PC-3 (cell line): ENCODE results near the gene KCNJ11.

Source experiments
- EZH2 ChIP-seq: fragments of 300-600 bp; sonication (generic); IDR thresholded peaks from one replicate; pipeline ENCODE4 v1.6.1; 2017; ENCODE audit warnings: antibody characterized with exemption, mild to moderate bottlenecking, low read length; ENCODE audit not compliant: unreplicated experiment
- EZH2phosphoT487 ChIP-seq: fragments of 300-600 bp; sonication (generic); IDR thresholded peaks from 2 replicates; pipeline ENCODE4 v1.6.1; 2018; ENCODE audit warnings: mild to moderate bottlenecking, antibody characterized with exemption, low read length, borderline replicate concordance
- TF ChIP-seq, protein P1 (sequence below): fragments of 300-600 bp; sonication (generic); conservative IDR thresholded peaks from 2 replicates; pipeline ENCODE4 v1.5.1; 2017; ENCODE audit warnings: antibody characterized with exemption, low read depth, mild to moderate bottlenecking, low read length

DNA sequence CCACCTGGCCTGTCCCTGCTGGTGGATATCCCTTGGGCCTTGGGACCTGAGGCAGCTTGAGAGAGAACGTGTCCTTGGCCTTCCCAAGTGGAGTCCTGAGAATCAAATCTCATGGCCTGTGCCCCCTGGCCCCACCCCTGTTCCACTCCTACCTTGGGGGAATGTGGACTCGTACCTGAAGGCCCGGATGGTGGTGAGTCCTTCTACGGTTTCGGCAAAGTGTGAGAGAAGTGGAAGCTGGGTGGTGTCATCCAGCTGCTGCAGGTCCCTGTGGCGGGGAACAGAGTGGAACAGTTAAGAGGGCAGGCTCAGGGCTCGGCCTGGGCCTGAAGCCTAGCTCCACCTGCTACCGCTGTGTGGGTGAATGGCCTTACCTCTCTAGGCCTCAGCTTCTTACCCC lies 14.0 kb upstream of the KCNJ11 start:
- TF ChIP-seq, protein P1, sequence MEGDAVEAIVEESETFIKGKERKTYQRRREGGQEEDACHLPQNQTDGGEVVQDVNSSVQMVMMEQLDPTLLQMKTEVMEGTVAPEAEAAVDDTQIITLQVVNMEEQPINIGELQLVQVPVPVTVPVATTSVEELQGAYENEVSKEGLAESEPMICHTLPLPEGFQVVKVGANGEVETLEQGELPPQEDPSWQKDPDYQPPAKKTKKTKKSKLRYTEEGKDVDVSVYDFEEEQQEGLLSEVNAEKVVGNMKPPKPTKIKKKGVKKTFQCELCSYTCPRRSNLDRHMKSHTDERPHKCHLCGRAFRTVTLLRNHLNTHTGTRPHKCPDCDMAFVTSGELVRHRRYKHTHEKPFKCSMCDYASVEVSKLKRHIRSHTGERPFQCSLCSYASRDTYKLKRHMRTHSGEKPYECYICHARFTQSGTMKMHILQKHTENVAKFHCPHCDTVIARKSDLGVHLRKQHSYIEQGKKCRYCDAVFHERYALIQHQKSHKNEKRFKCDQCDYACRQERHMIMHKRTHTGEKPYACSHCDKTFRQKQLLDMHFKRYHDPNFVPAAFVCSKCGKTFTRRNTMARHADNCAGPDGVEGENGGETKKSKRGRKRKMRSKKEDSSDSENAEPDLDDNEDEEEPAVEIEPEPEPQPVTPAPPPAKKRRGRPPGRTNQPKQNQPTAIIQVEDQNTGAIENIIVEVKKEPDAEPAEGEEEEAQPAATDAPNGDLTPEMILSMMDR: no peak
- no peak for TF ChIP-seq EZH2
- TF ChIP-seq EZH2phosphoT487: no peak
